ENCODE data around the gene MEGF11.

Gene MEGF11

GRCh38 chr15:66161108-66161507 lies 92.4 kb downstream of the MEGF11 start:
- ChIA-PET CTCF (no interaction called here), POLR2A (no interaction called here)
- DNase-seq (ENCODE audit: extremely low spot score): no peak
- TF ChIP-seq ELF4 (IDR thresholded peaks at IDR 0.05): no peak

- ChIA-PET POLR2A (no interaction called here), CTCF (interaction anchor here (0.7 to 2.1 kb wide), 3 partner anchors 11 to 66 kb away, joined by 3 to 6 read pairs (median 4); no protein-coding TSS in a partner anchor)
- no peak for TF ChIP-seq FOXK2 (IDR thresholded peaks at IDR 0.05)
- TF ChIP-seq ARNT (IDR thresholded peaks at IDR 0.05): no peak
- no peak for TF ChIP-seq LEF1 (IDR thresholded peaks at IDR 0.05; ENCODE audit: borderline replicate concordance)
- no peak for TF ChIP-seq NFRKB (IDR thresholded peaks at IDR 0.05)
- no peak for TF ChIP-seq CTBP1 (IDR thresholded peaks at IDR 0.05; ENCODE audit: borderline replicate concordance)
- TF ChIP-seq ELF4 (IDR thresholded peaks at IDR 0.05): no peak
- no peak for TF ChIP-seq FOXA1 (IDR thresholded peaks at IDR 0.05)
- no peak for TF ChIP-seq L3MBTL2 (conservative IDR thresholded peaks at IDR 0.05)
- no peak for TF ChIP-seq SUZ12 (IDR thresholded peaks at IDR 0.05)
- TF ChIP-seq HDGF (IDR thresholded peaks at IDR 0.05; ENCODE audit: borderline replicate concordance): no peak
- no peak for TF ChIP-seq FOXM1 (IDR thresholded peaks at IDR 0.05; ENCODE audit: borderline replicate concordance)
- no peak for TF ChIP-seq ZNF384 (IDR thresholded peaks at IDR 0.05)
- TF ChIP-seq SP1 (IDR thresholded peaks at IDR 0.05): no peak
- no peak for TF ChIP-seq BHLHE40 (IDR thresholded peaks at IDR 0.05; ENCODE audit: borderline replicate concordance)
- no peak for TF ChIP-seq PKNOX1 (IDR thresholded peaks at IDR 0.05)
- no peak for TF ChIP-seq TARDBP (IDR thresholded peaks at IDR 0.05)
- no peak for DNase-seq (ENCODE audit: extremely low spot score)
Observed at GRCh38 chr15:66157507-66157906, 96.0 kb downstream of the MEGF11 start.

- CTCF ChIA-PET: interaction anchor here (2.1 kb wide), 1 partner anchor 14 kb away, joined by 6 read pairs; no protein-coding TSS in a partner anchor
- no peak for TF ChIP-seq ARNT (IDR thresholded peaks at IDR 0.05)
- DNase-seq (ENCODE audit: extremely low spot score): no peak
- POLR2A ChIA-PET: interaction anchor here (1.2 kb wide), 1 partner anchor 8 kb away, joined by 3 read pairs; no protein-coding TSS in a partner anchor
Observed at GRCh38 chr15:66156310-66156975, 97.1 kb downstream of the MEGF11 start.

- DNase-seq (ENCODE audit: extremely low spot score): no peak
- CTCF ChIA-PET: no interaction called here
- TF ChIP-seq NFRKB (IDR thresholded peaks at IDR 0.05) (no peak), PKNOX1 (IDR thresholded peaks at IDR 0.05) (no peak), LEF1 (IDR thresholded peaks at IDR 0.05; ENCODE audit: borderline replicate concordance) (no peak)
- POLR2A ChIA-PET: interaction anchor here (1.2 kb wide), 1 partner anchor 9 kb away, joined by 3 read pairs; no protein-coding TSS in a partner anchor
Observed at GRCh38 chr15:66155065-66155464, 98.5 kb downstream of the MEGF11 start.

GRCh38 chr15:66154581-66154980 lies 99.0 kb downstream of the MEGF11 start:
- DNase-seq (ENCODE audit: extremely low spot score): no peak
- ChIA-PET POLR2A (no interaction called here), CTCF (no interaction called here)

GRCh38 chr15:66153549-66154415 lies 99.8 kb downstream of the MEGF11 start:
- POLR2A ChIA-PET: no interaction called here
- no peak for DNase-seq (ENCODE audit: extremely low spot score)
- CTCF ChIA-PET: interaction anchor here (0.7 kb wide), 1 partner anchor 344 kb away, joined by 3 read pairs; no protein-coding TSS in a partner anchor
- TF ChIP-seq ARNT (IDR thresholded peaks at IDR 0.05): peak; percentile 55; the same call in 1 of the 2 replicates
- TF ChIP-seq PKNOX1 (IDR thresholded peaks at IDR 0.05): peak; percentile 63
- TF ChIP-seq FOXM1 (IDR thresholded peaks at IDR 0.05; ENCODE audit: borderline replicate concordance): no peak

More at GRCh38 chr15:66154581-66154980, 99.0 kb downstream of the MEGF11 start:
- TF ChIP-seq NFRKB (IDR thresholded peaks at IDR 0.05): no peak
- no peak for TF ChIP-seq ELF4 (IDR thresholded peaks at IDR 0.05)
- TF ChIP-seq FOXM1 (IDR thresholded peaks at IDR 0.05; ENCODE audit: borderline replicate concordance): no peak
- no peak for TF ChIP-seq BHLHE40 (IDR thresholded peaks at IDR 0.05; ENCODE audit: borderline replicate concordance)
- TF ChIP-seq PKNOX1 (IDR thresholded peaks at IDR 0.05): no peak
- TF ChIP-seq SP1 (IDR thresholded peaks at IDR 0.05): no peak
- no peak for TF ChIP-seq TARDBP (IDR thresholded peaks at IDR 0.05)
- no peak for TF ChIP-seq LEF1 (IDR thresholded peaks at IDR 0.05; ENCODE audit: borderline replicate concordance)
- TF ChIP-seq FOXK2 (IDR thresholded peaks at IDR 0.05): no peak
